Gastroesophageal sphincter (tissue), 3 donors: ENCODE results near the gene CNBP.

Experiments
- CTCF ChIP-seq, 4 experiments: fragments of 200-600 bp in 2 of 4; fragments of 450-650 bp in 2 of 4; sonication (generic) in 1 of 4; IDR thresholded peaks; one replicate each; pipeline ENCODE4 v1.5.1; 2017 to 2019; ENCODE audit warnings: antibody characterized with exemption in 4 of 4, mild to moderate bottlenecking in 2 of 4, moderate library complexity in 2 of 4
- EP300 ChIP-seq: sonication (generic); formaldehyde crosslinking; IDR thresholded peaks from one replicate; pipeline ENCODE4 v1.6.1; 2017; ENCODE audit warnings: antibody characterized with exemption, mild to moderate bottlenecking
- POLR2A ChIP-seq, 2 donors: fragments of 450-650 bp; IDR thresholded peaks; one replicate each; pipeline ENCODE4 v1.6.1; 2017; ENCODE audit warnings: antibody characterized with exemption in 2 of 2, mild to moderate bottlenecking in 2 of 2, moderate library complexity in 1 of 2
- POLR2AphosphoS5 ChIP-seq: sonication (generic); formaldehyde crosslinking; IDR thresholded peaks from one replicate; pipeline ENCODE4 v1.6.1; 2017; ENCODE audit warnings: antibody characterized with exemption

DNA sequence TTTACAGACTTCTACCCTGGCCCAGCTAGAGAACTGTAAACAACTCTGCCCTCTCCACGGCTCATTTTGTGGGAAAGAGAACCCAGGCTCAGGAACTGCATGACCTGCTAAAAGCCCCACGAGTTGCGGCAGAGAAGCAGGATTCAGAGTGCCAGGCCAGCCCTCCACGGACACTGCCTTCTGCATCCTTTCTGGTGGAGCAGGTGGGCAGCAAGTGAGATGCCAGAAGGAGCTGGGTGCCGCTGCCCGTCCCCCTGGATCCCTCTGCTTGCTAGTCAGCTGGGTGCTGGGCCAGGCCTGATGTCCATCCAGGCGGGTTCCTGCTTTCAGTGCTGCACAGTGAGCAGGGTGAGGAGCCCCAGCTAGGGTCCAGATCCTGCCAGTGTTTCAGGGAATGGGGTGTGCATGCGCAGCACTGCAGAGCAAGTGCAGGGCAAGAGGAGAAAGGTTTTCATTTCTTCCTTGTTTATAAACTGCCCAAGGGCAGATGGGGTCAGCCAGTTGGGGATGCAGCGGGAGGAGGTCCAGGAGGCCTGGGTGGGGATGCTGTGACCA lies 56.9 kb downstream of the CNBP start:
- TF ChIP-seq CTCF (IDR thresholded peaks at IDR 0.05) (no peak), POLR2A (IDR thresholded peaks at IDR 0.05) (no peak), EP300 (no peak), POLR2AphosphoS5 (no peak)
